CD4-positive, alpha-beta T cell (primary cell): ENCODE data around the gene CAPN15. TPM values are rescaled to one million over a fixed set of nuclear protein-coding genes. Genes with fewer than 3 reads are reported as not detected.

Source experiments
- ATAC-seq: fragments of 200-7000 bp; cut with Tn5 transposase; one replicate; pipeline ENCODE4 v1.10.0; 2022; ENCODE audit warnings: mild to moderate bottlenecking; ENCODE audit not compliant: poor library complexity
- CTCF ChIA-PET: fragments of 350-600 bp; sonication (Branson Sonifier 250); formaldehyde crosslinking; loops from one replicate; lab custom pipeline; 2021; ENCODE audit warnings: antibody characterized with exemption, inconsistent platforms; lab: Charles Lee
- POLR2A ChIA-PET: fragments of 350-600 bp; sonication (Branson Sonifier 250); formaldehyde crosslinking; loops from one replicate; lab custom pipeline; 2021; ENCODE audit warnings: antibody characterized with exemption, inconsistent platforms; lab: Charles Lee
- DNase-seq, 14 experiments: peaks; one replicate each; pipeline ENCODE4 v3.0.0-alpha.2; 2013 to 2020; ENCODE audit warnings: mixed read lengths in 2 of 14
- H3K27ac ChIP-seq, 2 donors: one replicate each; pipeline versions ENCODE4 v1.5.1 to v1.7.0; 2013; ENCODE audit warnings: low read length in 2 of 2, low read depth in 1 of 2, mild to moderate bottlenecking in 1 of 2
- H3K27me3 ChIP-seq, 2 experiments: 1 replicate in 1 of 2; 2 replicates in 1 of 2; pipeline versions ENCODE4 v1.6.1 to v1.7.0; 2013; ENCODE audit warnings: low read length in 2 of 2, control low read depth in 1 of 2, mild to moderate bottlenecking in 1 of 2, moderate library complexity in 1 of 2; ENCODE audit not compliant: insufficient read depth in 2 of 2, control insufficient read depth in 1 of 2
- H3K36me3 ChIP-seq: one replicate; pipeline ENCODE4 v1.6.1; 2013; ENCODE audit warnings: low read length, control low read depth; ENCODE audit not compliant: insufficient read depth
- H3K4me1 ChIP-seq: one replicate; pipeline ENCODE4 v1.6.1; 2013; ENCODE audit warnings: low read length, control low read depth; ENCODE audit not compliant: insufficient read depth
- H3K4me3 ChIP-seq: one replicate; pipeline ENCODE4 v1.5.1; 2013; ENCODE audit warnings: mild to moderate bottlenecking, low read length, moderate library complexity
- H3K9me3 ChIP-seq, 2 experiments: 1 replicate in 1 of 2; 2 replicates in 1 of 2; pipeline versions ENCODE4 v1.6.1 to v1.7.0; 2013; ENCODE audit warnings: low read length in 2 of 2, mild to moderate bottlenecking in 2 of 2, control low read depth in 1 of 2, moderate library complexity in 1 of 2; ENCODE audit not compliant: control insufficient read depth in 1 of 2, insufficient read depth in 1 of 2
- H3K27ac Mint-ChIP-seq: one replicate; pipeline ENCODE4 v1.8.0; 2020; ENCODE audit warnings: mixed read lengths
- H3K27me3 Mint-ChIP-seq: one replicate; pipeline ENCODE4 v1.8.0; 2021; ENCODE audit warnings: mixed read lengths
- H3K36me3 Mint-ChIP-seq: one replicate; pipeline ENCODE4 v1.8.0; 2021; ENCODE audit warnings: low read depth, mixed read lengths
- H3K4me1 Mint-ChIP-seq: one replicate; pipeline ENCODE4 v1.8.0; 2021; ENCODE audit warnings: low read depth, mixed read lengths
- H3K4me3 Mint-ChIP-seq: one replicate; pipeline ENCODE4 v1.8.0; 2020; ENCODE audit warnings: mild to moderate bottlenecking, mixed read lengths
- H3K9me3 Mint-ChIP-seq: one replicate; pipeline ENCODE4 v1.8.0; 2020; ENCODE audit warnings: mixed read lengths
- intact Hi-C, 2 experiments: fragments of 100-400 bp; cut with DNase I in 1 of 2; cut with micrococcal nuclease in 1 of 2; formaldehyde crosslinking; loops; one replicate each; pipeline versions ENCODE4 v1.15.1 to v1.9.0; 2023 to 2025; cut with DNase I, micrococcal nuclease
- total RNA-seq, 174 experiments: library from RNA in 2 of 174; stranded (reverse) in 2 of 174; gene quantifications; one replicate each; pipeline ENCODE4 v1.2.3 and lab custom pipeline; 2021 to 2026
- TF ChIP-seq, protein P1 (sequence below): fragments of 200-600 bp; IDR thresholded peaks from one replicate; pipeline ENCODE4 v1.8.0; 2022; ENCODE audit warnings: antibody characterized with exemption, mild to moderate bottlenecking

The CAPN15 gene
- total RNA-seq, 2 experiments from 2014 or later = 35.5 to 36.9 TPM

DNA sequence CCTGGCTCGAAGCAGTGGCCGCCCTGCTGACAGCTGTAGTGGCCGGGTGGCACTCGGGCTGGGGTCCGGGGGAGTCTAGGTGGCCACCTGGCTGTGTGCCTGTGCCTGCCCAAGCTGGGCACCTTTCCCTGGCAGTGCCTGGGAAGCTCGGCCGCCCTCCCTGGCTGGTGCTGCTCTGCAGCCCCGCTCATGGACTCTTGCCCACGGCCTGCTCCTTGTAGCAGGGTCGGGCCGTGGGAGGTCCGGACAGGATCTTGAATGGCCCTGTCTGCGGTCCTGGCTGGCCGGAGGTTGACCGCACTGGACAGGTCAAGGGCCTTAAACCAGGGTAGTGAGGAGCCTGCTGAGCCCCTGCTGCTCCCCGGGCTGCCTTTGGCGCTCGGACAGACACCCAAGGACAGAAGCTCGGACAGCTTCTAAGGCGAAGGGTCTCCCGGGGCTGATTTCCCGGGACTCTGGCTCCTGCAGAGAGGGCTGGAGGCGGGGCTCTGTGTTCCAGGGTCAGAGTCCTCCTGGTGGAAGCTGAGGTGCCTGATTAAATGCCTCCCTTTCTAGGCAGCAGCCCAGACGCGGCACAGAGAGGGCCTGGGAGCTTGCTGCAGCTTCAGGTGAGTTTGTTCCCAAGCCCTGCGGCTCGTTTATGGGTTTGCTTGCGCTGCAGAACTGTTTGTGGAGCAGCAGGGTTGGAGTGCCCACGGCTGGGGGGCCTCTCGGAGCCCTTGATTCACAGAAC, 6.0 kb downstream of the CAPN15 start:
- Histone ChIP-seq H3K27ac (no peak overlapping the region), H3K27me3 (no peaks in the 10 kb centered on the region), H3K4me1 (peaks cover 38% of the 10 kb centered on the region), H3K4me3 (no peak overlapping the region), H3K36me3 (peaks cover 15% of the 10 kb centered on the region), H3K9me3 (no peaks in the 10 kb centered on the region)
- ATAC-seq (no peak), DNase-seq (no peak)
- H3K27ac Mint-ChIP-seq = no peak overlapping the region
- no peak overlapping the region for H3K4me3 Mint-ChIP-seq
- H3K4me1 Mint-ChIP-seq = peaks cover 9% of the 10 kb centered on the region
- no peaks in the 10 kb centered on the region for H3K36me3 Mint-ChIP-seq
- no peaks in the 10 kb centered on the region for H3K9me3 Mint-ChIP-seq
- ChIA-PET POLR2A (no interaction called here), CTCF (no interaction called here)
- TF ChIP-seq, protein P1, sequence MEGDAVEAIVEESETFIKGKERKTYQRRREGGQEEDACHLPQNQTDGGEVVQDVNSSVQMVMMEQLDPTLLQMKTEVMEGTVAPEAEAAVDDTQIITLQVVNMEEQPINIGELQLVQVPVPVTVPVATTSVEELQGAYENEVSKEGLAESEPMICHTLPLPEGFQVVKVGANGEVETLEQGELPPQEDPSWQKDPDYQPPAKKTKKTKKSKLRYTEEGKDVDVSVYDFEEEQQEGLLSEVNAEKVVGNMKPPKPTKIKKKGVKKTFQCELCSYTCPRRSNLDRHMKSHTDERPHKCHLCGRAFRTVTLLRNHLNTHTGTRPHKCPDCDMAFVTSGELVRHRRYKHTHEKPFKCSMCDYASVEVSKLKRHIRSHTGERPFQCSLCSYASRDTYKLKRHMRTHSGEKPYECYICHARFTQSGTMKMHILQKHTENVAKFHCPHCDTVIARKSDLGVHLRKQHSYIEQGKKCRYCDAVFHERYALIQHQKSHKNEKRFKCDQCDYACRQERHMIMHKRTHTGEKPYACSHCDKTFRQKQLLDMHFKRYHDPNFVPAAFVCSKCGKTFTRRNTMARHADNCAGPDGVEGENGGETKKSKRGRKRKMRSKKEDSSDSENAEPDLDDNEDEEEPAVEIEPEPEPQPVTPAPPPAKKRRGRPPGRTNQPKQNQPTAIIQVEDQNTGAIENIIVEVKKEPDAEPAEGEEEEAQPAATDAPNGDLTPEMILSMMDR = no peak
- intact Hi-C loops = no loop called here
- no peaks in the 10 kb centered on the region for H3K27me3 Mint-ChIP-seq

DNA sequence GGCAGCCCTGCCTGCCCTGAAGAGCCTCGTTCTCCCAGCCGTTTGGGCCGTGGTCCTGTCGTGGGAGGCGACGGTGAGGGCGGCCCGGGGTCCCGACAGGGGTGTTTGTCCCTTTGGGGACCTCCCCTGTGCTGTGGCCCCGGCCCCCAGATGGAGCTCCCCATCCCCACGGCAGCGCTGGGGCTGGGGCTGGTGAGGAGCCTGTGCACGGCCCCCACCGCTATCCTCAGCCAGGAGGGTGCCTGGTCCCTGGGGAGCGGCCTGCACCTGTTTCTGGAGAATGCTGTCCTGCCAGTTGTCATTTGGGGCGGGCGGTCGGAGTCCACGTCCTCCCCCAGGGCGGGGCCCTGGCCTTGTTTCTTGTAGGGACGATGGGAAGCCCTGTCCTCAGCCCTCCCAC, 6.6 kb downstream of the CAPN15 start:
- H3K27ac Mint-ChIP-seq = no peak overlapping the region
- Histone ChIP-seq H3K4me3 (no peak overlapping the region), H3K4me1 (peaks cover 32% of the 10 kb centered on the region), H3K27ac (no peak overlapping the region), H3K27me3 (no peaks in the 10 kb centered on the region), H3K36me3 (peaks cover 16% of the 10 kb centered on the region), H3K9me3 (no peaks in the 10 kb centered on the region)
- H3K4me1 Mint-ChIP-seq = peaks cover 9% of the 10 kb centered on the region
- peaks cover 4% of the 10 kb centered on the region for H3K36me3 Mint-ChIP-seq
- intact Hi-C loops = no loop called here
- TF ChIP-seq, protein P1 = no peak
- ATAC-seq (no peak), DNase-seq (no peak)
- no peaks in the 10 kb centered on the region for H3K27me3 Mint-ChIP-seq
- ChIA-PET CTCF (no interaction called here), POLR2A (no interaction called here)
- no peaks in the 10 kb centered on the region for H3K9me3 Mint-ChIP-seq
- no peak overlapping the region for H3K4me3 Mint-ChIP-seq

DNA sequence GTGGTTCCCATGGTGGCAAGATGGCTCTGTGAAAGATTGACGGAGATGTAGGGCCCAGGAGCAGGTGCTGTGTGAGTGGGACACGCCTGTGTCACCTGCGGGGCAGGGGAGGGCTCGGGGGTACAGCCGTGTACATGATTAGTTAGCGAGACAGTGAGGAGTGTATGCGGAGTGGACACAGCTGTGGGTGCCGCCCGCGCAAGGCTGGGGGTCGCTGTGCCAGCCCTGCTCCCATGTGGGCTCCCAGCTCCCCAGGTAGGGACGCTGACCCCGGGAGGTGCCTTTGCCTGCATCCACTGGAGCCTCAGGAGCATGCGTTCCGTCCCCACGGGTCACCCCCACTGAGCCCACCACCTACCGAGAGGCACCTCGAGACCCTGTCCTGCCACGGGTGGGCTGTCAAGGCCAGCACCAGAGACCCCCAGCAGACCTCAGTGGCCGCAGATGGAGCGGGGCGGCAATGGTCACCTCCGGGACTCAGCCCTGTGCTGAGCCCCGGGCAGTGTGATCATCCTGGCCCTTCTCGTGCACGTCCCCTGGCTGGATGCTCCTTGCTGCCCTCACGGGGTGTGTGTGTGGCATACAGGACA, 7.4 kb downstream of the CAPN15 start:
- Mint-ChIP-seq H3K27me3 (no peaks in the 10 kb centered on the region), H3K36me3 (peaks cover 4% of the 10 kb centered on the region), H3K4me1 (peaks cover 6% of the 10 kb centered on the region), H3K9me3 (no peaks in the 10 kb centered on the region), H3K4me3 (no peak overlapping the region), H3K27ac (no peak overlapping the region)
- ChIA-PET POLR2A (no interaction called here), CTCF (no interaction called here)
- TF ChIP-seq, protein P1 = no peak
- Histone ChIP-seq H3K9me3 (no peaks in the 10 kb centered on the region), H3K27me3 (no peaks in the 10 kb centered on the region), H3K36me3 (peaks cover 18% of the 10 kb centered on the region), H3K27ac (no peak overlapping the region), H3K4me1 (peaks cover 24% of the 10 kb centered on the region), H3K4me3 (no peak overlapping the region)
- DNase-seq (no peak), ATAC-seq (no peak)
- intact Hi-C loops = no loop called here
